PC-3 (cell line): ENCODE measurements around the gene TANGO2.
"Not testable (repeated sequence)": the region's sequence is repeated elsewhere in the genome, so short reads cannot be mapped to it uniquely, and the experiment has no call there.

Experiments used
- EZH2phosphoT487 ChIP-seq: fragments of 300-600 bp; sonication (generic); IDR thresholded peaks from 2 replicates; pipeline ENCODE4 v1.6.1; 2018; ENCODE audit warnings: mild to moderate bottlenecking, antibody characterized with exemption, low read length, borderline replicate concordance
- TF ChIP-seq, protein P1 (sequence below): fragments of 300-600 bp; sonication (generic); conservative IDR thresholded peaks from 2 replicates; pipeline ENCODE4 v1.5.1; 2017; ENCODE audit warnings: antibody characterized with exemption, low read depth, mild to moderate bottlenecking, low read length

DNA sequence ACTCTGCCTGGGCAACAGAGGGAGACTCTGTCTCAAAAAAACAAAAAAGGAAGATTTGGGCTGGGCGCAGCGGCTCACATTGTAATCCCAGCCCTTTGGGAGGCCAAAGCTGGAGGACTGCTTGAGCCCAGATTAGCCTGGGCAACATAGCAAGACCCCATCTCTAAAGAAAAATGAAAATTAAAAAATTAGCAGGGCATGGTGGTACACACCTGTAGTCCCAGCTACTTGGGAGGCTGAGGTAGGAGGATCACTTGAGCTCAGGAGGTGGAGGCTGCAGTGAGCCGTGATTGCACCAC lies 46.4 kb downstream of the TANGO2 start:
- TF ChIP-seq, protein P1, sequence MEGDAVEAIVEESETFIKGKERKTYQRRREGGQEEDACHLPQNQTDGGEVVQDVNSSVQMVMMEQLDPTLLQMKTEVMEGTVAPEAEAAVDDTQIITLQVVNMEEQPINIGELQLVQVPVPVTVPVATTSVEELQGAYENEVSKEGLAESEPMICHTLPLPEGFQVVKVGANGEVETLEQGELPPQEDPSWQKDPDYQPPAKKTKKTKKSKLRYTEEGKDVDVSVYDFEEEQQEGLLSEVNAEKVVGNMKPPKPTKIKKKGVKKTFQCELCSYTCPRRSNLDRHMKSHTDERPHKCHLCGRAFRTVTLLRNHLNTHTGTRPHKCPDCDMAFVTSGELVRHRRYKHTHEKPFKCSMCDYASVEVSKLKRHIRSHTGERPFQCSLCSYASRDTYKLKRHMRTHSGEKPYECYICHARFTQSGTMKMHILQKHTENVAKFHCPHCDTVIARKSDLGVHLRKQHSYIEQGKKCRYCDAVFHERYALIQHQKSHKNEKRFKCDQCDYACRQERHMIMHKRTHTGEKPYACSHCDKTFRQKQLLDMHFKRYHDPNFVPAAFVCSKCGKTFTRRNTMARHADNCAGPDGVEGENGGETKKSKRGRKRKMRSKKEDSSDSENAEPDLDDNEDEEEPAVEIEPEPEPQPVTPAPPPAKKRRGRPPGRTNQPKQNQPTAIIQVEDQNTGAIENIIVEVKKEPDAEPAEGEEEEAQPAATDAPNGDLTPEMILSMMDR = not testable (repeated sequence)
- not testable (repeated sequence) for TF ChIP-seq EZH2phosphoT487
